HepG2 (cell line): Measurements from ENCODE around the gene VTN. TPM values are rescaled to one million over a fixed set of nuclear protein-coding genes. Genes with fewer than 3 reads are reported as not detected.

ENCODE experiments used
- ATAC-seq: fragments of 200-7000 bp; cut with Tn5 transposase; 3 replicates; pipeline ENCODE4 v1.9.1; 2020; ENCODE audit warnings: mild to moderate bottlenecking, moderate library complexity
- BruUV-seq: library from RNA; stranded (reverse); fragments of 400-500 nt; replicated peaks from 2 replicates; lab custom pipeline; 2021; lab: Mats Ljungman, UMichigan
- CTCF ChIA-PET: fragments of 300-600 bp; formaldehyde crosslinking; extraction: SDS; loops from one replicate; lab custom pipeline; 2021; ENCODE audit warnings: low total read pairs, inconsistent platforms, low intra/inter-chr PET ratio; lab: Yijun Ruan, JAX
- POLR2A ChIA-PET: fragments of 350-600 bp; sonication (Branson Sonifier 250); formaldehyde crosslinking; loops from one replicate; lab custom pipeline; 2020; ENCODE audit warnings: antibody characterized with exemption, inconsistent platforms; lab: Yijun Ruan, JAX
- DNase-seq: peaks from one replicate; pipeline ENCODE4 v3.0.0-alpha.2; 2015; ENCODE audit warnings: low spot score
- FAIRE-seq: peaks from 3 replicates; lab custom pipeline; 2011; peaks lifted over from hg19 to GRCh38; lab: Jason Lieb, UNC
- H2AFZ ChIP-seq: one replicate; pipeline ENCODE4 v1.6.1; 2011; ENCODE audit warnings: low read length, inconsistent platforms
- H3K27ac ChIP-seq: fragments of 300-600 bp; 3 replicates; pipeline ENCODE4 v1.8.0; 2011; ENCODE audit warnings: mixed run types, mild to moderate bottlenecking, mixed read lengths, low read length, inconsistent platforms; ENCODE audit not compliant: insufficient read depth; ENCODE audit errors: extremely low read length
- H3K27me3 ChIP-seq, 2 experiments: fragments of 200-600 bp in 1 of 2; 2 replicates in 1 of 2; 3 replicates in 1 of 2; pipeline versions ENCODE4 v1.6.0 to v1.8.0; 2011; ENCODE audit warnings: low read length in 2 of 2, mild to moderate bottlenecking in 2 of 2, moderate library complexity in 2 of 2, inconsistent platforms in 1 of 2; ENCODE audit not compliant: insufficient read depth in 2 of 2, control insufficient read depth in 1 of 2
- H3K36me3 ChIP-seq, 2 experiments: fragments of 200-600 bp in 1 of 2; replicated peaks in 1 of 2; 2 replicates in 1 of 2; 3 replicates in 1 of 2; pipeline versions ENCODE4 v1.5.1 to v1.8.0; 2011; ENCODE audit warnings: low read length in 2 of 2, inconsistent platforms in 1 of 2; ENCODE audit not compliant: insufficient read depth in 2 of 2, control insufficient read depth in 1 of 2
- H3K4me1 ChIP-seq: 2 replicates; pipeline ENCODE4 v1.5.1; 2012; ENCODE audit warnings: low read length, inconsistent platforms; ENCODE audit not compliant: insufficient read depth
- H3K4me2 ChIP-seq: 2 replicates; pipeline ENCODE4 v1.6.0; 2011; ENCODE audit warnings: low read depth, low read length, inconsistent platforms
- H3K4me3 ChIP-seq, 3 experiments: fragments of 200-600 bp in 1 of 3; sonication (generic), shearing (Covaris generic) in 1 of 3; replicated peaks in 1 of 3; 2 replicates each; pipeline ENCODE4 v1.5.1; 2011 to 2016; ENCODE audit warnings: low read length in 3 of 3, inconsistent platforms in 2 of 3, low read depth in 2 of 3, mild to moderate bottlenecking in 2 of 3, control low read depth in 1 of 3, mixed read lengths in 1 of 3; ENCODE audit not compliant: insufficient read depth in 1 of 3
- H3K79me2 ChIP-seq: one replicate; pipeline ENCODE4 v1.6.1; 2011; ENCODE audit warnings: low read length, inconsistent platforms; ENCODE audit not compliant: insufficient read depth
- H3K9ac ChIP-seq: 2 replicates; pipeline ENCODE4 v1.6.0; 2011; ENCODE audit warnings: mild to moderate bottlenecking, low read depth, low read length, inconsistent platforms; ENCODE audit not compliant: insufficient read depth
- H3K9me3 ChIP-seq: 2 replicates; pipeline ENCODE4 v1.5.1; 2012; ENCODE audit warnings: mild to moderate bottlenecking, low read length
- H4K20me1 ChIP-seq: 2 replicates; pipeline ENCODE4 v1.6.0; 2011; ENCODE audit warnings: inconsistent platforms, mild to moderate bottlenecking, low read length, moderate library complexity; ENCODE audit not compliant: insufficient read depth
- ATAD3A ChIP-seq: sonication (generic); formaldehyde crosslinking; IDR thresholded peaks from 2 replicates; pipeline ENCODE4 v1.4.0; 2020; ENCODE audit warnings: missing genetic modification reagents
- DMAP1 ChIP-seq: IDR thresholded peaks from 2 replicates; pipeline ENCODE4 v1.6.1; 2016
- ELF4 ChIP-seq: sonication (generic); formaldehyde crosslinking; IDR thresholded peaks from 2 replicates; pipeline ENCODE4 v1.5.0; 2020; ENCODE audit warnings: missing genetic modification reagents, mild to moderate bottlenecking, moderate library complexity, borderline replicate concordance
- JUNB ChIP-seq: sonication (generic); formaldehyde crosslinking; IDR thresholded peaks from 2 replicates; pipeline ENCODE4 v1.8.0; 2022; ENCODE audit warnings: missing genetic modification reagents, mild to moderate bottlenecking, borderline replicate concordance
- KDM3A ChIP-seq: IDR thresholded peaks from 2 replicates; pipeline ENCODE4 v1.6.1; 2018; ENCODE audit warnings: low read depth, missing compliant biosample characterization
- KLF15 ChIP-seq: sonication (generic); formaldehyde crosslinking; IDR thresholded peaks from 2 replicates; pipeline ENCODE4 v1.8.1; 2023; ENCODE audit warnings: borderline replicate concordance, mild to moderate bottlenecking, inconsistent platforms, missing genetic modification reagents, mixed read lengths
- SIN3B ChIP-seq: fragments of 150-350 bp; IDR thresholded peaks from 2 replicates; pipeline ENCODE4 v1.6.1; 2014; ENCODE audit warnings: low read length
- SMARCE1 ChIP-seq: fragments of 450-650 bp; IDR thresholded peaks from 2 replicates; pipeline ENCODE4 v1.6.1; 2017; ENCODE audit warnings: borderline replicate concordance
- SRSF9 ChIP-seq: fragments of 200-400 bp; formaldehyde crosslinking; IDR thresholded peaks from 2 replicates; pipeline ENCODE4 v1.6.1; 2018; ENCODE audit warnings: borderline replicate concordance, mild to moderate bottlenecking, low read depth, low read length; ENCODE audit not compliant: insufficient read depth, poor library complexity, severe bottlenecking
- ZBTB42 ChIP-seq: sonication (generic); formaldehyde crosslinking; IDR thresholded peaks from 2 replicates; pipeline ENCODE4 v1.5.0; 2020; ENCODE audit warnings: mild to moderate bottlenecking, missing genetic modification reagents
- ZC3H13 ChIP-seq: sonication (generic); formaldehyde crosslinking; IDR thresholded peaks from 2 replicates; pipeline ENCODE4 v1.8.1; 2023; ENCODE audit warnings: mild to moderate bottlenecking, missing genetic modification reagents, moderate library complexity
- ZNF124 ChIP-seq: sonication (generic); formaldehyde crosslinking; IDR thresholded peaks from 2 replicates; pipeline ENCODE4 v1.4.0; 2020; ENCODE audit warnings: missing genetic modification reagents
- ZNF652 ChIP-seq: IDR thresholded peaks from 2 replicates; pipeline ENCODE4 v1.6.1; 2016; ENCODE audit warnings: low read depth, borderline replicate concordance
- ZNF775 ChIP-seq: sonication (generic); formaldehyde crosslinking; IDR thresholded peaks from 2 replicates; pipeline ENCODE4 v1.4.0; 2020; ENCODE audit warnings: missing genetic modification reagents, mild to moderate bottlenecking, moderate library complexity, borderline replicate concordance
- WGBS: methylation state at CpG from one replicate; pipeline ENCODE4 v1.1.6; 2017; ENCODE audit warnings: low lambda C conversion rate; 5-methylcytosine and 5-hydroxymethylcytosine counted together
- in situ Hi-C: cut with HindIII; loops from 2 replicates; pipeline ENCODE4 v1.10.0; 2017; ENCODE audit warnings: low pct_unique_long_range_greater_than_20kb; ENCODE audit not compliant: extremely low pct_ligation_motif_present
- intact Hi-C: fragments of 100-400 bp; cut with micrococcal nuclease; formaldehyde crosslinking; loops from one replicate; pipeline ENCODE4 v1.10.0; 2022; ENCODE audit not compliant: unreplicated experiment
- polyA plus RNA-seq, 8 experiments: library from polyadenylated mRNA; depleted of rRNA in 3 of 8; stranded (reverse) in 7 of 8; unstranded in 1 of 8; fragments of >200 nt; fragmentation: Illumina TruSeq in 4 of 8; extraction: Trizol in 4 of 8; gene quantifications; 2 replicates each; pipeline versions ENCODE4 v1.2.1 to v1.2.3, GENCODE V29; 2011 to 2016; ENCODE audit warnings: low read depth in 4 of 8, missing spikeins in 1 of 8, mixed read lengths in 1 of 8; ENCODE audit not compliant: insufficient read depth in 1 of 8
- total RNA-seq, 5 experiments: library from RNA; depleted of rRNA; stranded (reverse); fragments of >200 nt; fragmentation: Illumina TruSeq; extraction: Trizol; gene quantifications; 2 replicates each; pipeline ENCODE4 v1.2.3, GENCODE V29; 2016; ENCODE audit warnings: low read depth in 1 of 5
- TF ChIP-seq, protein P1 (sequence below): sonication (generic); formaldehyde crosslinking; IDR thresholded peaks from 2 replicates; pipeline ENCODE4 v1.4.0; 2020; ENCODE audit warnings: missing genetic modification reagents
- TF ChIP-seq, protein P2 (sequence below): sonication (generic); formaldehyde crosslinking; IDR thresholded peaks from 2 replicates; pipeline ENCODE4 v1.8.0; 2022; ENCODE audit warnings: mild to moderate bottlenecking, missing genetic modification reagents; ENCODE audit not compliant: insufficient replicate concordance

The VTN gene
- total and polyA plus RNA-seq, 2 of the 13 experiments (the other 11 are each of a cell fraction or from before 2014, with no cell fraction given) = 108 to 131 TPM

DNA sequence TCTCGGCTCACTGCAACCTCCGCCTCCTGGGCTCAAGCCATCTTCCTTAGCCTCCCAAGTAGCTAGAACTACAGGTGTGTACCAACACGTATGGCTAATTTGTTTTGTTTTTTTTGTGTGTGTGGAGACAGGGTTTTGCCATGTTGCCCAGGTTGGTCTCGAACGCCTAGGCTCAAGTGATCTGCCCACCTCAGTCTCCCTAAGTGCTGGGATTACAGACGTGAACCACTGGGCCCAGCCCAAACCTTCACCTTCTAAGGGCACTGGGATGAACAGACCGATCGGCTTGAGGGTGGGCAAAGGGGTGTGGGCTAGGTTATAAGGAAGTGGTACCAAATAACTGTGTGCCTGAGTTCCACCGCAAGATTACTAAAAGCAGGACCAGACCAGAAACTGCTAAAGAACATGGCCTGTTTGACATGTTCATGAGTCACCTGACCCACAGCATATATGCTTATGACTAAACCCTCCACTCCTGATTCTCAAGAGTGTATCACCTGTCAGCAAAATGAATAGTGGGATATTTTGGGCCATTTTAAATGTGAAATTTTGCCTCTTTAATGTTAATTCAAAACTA lies 43.0 kb downstream of the VTN start (continued):
- TF ChIP-seq, protein P1, sequence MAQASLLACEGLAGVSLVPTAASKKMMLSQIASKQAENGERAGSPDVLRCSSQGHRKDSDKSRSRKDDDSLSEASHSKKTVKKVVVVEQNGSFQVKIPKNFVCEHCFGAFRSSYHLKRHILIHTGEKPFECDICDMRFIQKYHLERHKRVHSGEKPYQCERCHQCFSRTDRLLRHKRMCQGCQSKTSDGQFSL (CRISPR knock-in tag) = no peak
- TF ChIP-seq DMAP1 (CRISPR knock-in tag) (no peak), KLF15 (no peak), SIN3B (no peak), SRSF9 (no peak)
- TF ChIP-seq, protein P2, sequence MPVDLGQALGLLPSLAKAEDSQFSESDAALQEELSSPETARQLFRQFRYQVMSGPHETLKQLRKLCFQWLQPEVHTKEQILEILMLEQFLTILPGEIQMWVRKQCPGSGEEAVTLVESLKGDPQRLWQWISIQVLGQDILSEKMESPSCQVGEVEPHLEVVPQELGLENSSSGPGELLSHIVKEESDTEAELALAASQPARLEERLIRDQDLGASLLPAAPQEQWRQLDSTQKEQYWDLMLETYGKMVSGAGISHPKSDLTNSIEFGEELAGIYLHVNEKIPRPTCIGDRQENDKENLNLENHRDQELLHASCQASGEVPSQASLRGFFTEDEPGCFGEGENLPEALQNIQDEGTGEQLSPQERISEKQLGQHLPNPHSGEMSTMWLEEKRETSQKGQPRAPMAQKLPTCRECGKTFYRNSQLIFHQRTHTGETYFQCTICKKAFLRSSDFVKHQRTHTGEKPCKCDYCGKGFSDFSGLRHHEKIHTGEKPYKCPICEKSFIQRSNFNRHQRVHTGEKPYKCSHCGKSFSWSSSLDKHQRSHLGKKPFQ (CRISPR knock-in tag) = no peak

DNA sequence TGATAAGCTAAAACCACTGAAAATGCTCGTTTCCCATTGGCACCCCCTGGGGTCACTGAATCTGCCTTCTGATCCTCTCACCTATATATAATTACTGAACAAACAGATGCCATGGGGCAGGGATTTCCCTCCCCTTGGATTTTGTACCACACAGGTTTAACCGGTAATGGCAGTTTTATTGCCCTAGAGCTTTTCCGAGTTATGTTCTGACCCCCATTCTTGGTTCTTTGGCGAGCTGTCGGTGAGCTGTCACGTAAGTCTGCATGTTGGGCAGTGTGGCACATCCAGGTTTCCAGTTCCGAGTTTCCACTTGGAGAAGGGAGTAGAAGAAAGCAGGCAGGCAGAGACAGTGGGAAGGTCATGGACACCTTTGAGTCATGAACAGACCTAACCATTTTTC lies 44.0 kb downstream of the VTN start:
- in situ Hi-C loops = no loop called here
- Histone ChIP-seq H3K4me3 (no peak overlapping the region), H3K9me3 (no peaks in the 10 kb centered on the region)

More for the DNA sequence above, 44.0 kb downstream of the VTN start:
- no peak overlapping the region for H3K4me2 ChIP-seq
- no peak for DNase-seq
- H2AFZ ChIP-seq = no peak overlapping the region
- H3K79me2 ChIP-seq = peaks cover 51% of the 10 kb centered on the region
- no peak overlapping the region for H3K9ac ChIP-seq
- peaks cover 65% of the 10 kb centered on the region for H3K4me1 ChIP-seq
- ChIA-PET CTCF (no interaction called here), POLR2A (interaction anchor here (2.1 kb wide), 1 partner anchor 9 kb away, joined by 10 read pairs; the partner anchor contains the start of genes IFT20 and TNFAIP1)
- no peak for FAIRE-seq
- no peak overlapping the region for H3K27ac ChIP-seq
- TF ChIP-seq JUNB (CRISPR knock-in tag) = no peak
- no peak for TF ChIP-seq KDM3A (CRISPR knock-in tag)
- no peak for TF ChIP-seq ELF4 (CRISPR knock-in tag)
- no peak for TF ChIP-seq ZNF652 (CRISPR knock-in tag)
- TF ChIP-seq ZNF775 (CRISPR knock-in tag) = no peak
- TF ChIP-seq ZNF124 = no peak
- TF ChIP-seq ZBTB42 (CRISPR knock-in tag) = no peak
- no peak for TF ChIP-seq ATAD3A
- no peak for TF ChIP-seq ZC3H13 (CRISPR knock-in tag)
- TF ChIP-seq SMARCE1 = no peak
- no peaks in the 10 kb centered on the region for H3K27me3 ChIP-seq
- H4K20me1 ChIP-seq = peaks cover under 1% of the 10 kb centered on the region; the same call in 1 of the 2 replicates
- no TSS peak for BruUV-seq
- intact Hi-C loops = no loop called here
- H3K36me3 ChIP-seq = peaks cover 14 to 48% of the 10 kb centered on the region in 2 experiments
- 91% methylated on average over 7 of the region's 7 CpGs for WGBS
- ATAC-seq = no peak
